Measurements from ENCODE around the gene SLC8A1.

SLC8A1 gene

GRCh38 chr2:40228310-40228709 is 223.6 kb downstream of the SLC8A1 start:
- no peak overlapping the region for H3K27ac ChIP-seq
- TF ChIP-seq CTCF (conservative IDR thresholded peaks at IDR 0.05; ENCODE audit: low read depth) = no peak
- ChIA-PET POLR2A (ENCODE audit: low non-redundant PET) (no interaction called here), CTCF (interaction anchor here (0.7 kb wide), 1 partner anchor 128 kb away, joined by 4 read pairs; no protein-coding TSS in a partner anchor)
- DNase-seq (ENCODE audit: low spot score) = no peak

GRCh38 chr2:40227210-40227609 is 224.7 kb downstream of the SLC8A1 start:
- no peak for TF ChIP-seq CTCF (conservative IDR thresholded peaks at IDR 0.05; ENCODE audit: low read depth)
- ChIA-PET POLR2A (ENCODE audit: low non-redundant PET) (no interaction called here), CTCF (no interaction called here)
- DNase-seq (ENCODE audit: low spot score) = no peak
- H3K27ac ChIP-seq = no peak overlapping the region

DNA sequence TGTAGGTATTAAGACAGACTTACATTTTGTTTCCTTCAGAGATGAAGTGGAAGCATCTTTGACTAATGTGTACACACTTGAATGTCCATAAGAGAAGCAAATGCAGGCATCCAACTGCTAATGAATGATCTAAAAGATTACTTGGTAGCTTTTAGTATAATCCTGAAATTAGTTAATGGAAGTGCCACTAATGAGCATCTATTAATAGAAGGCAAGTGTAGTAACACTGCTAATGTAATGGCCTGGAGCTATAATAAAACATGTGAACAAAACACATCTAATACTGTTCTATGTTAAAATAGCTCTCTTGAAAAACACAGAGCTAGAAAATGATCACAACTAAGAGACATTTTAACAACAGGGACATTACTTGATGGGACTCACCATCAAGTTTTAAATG is 225.3 kb downstream of the SLC8A1 start:
- no peak for DNase-seq (ENCODE audit: low spot score)
- ChIA-PET CTCF (no interaction called here), POLR2A (ENCODE audit: low non-redundant PET) (no interaction called here)
- no peak overlapping the region for H3K27ac ChIP-seq
- no peak for TF ChIP-seq CTCF (conservative IDR thresholded peaks at IDR 0.05; ENCODE audit: low read depth)

DNA sequence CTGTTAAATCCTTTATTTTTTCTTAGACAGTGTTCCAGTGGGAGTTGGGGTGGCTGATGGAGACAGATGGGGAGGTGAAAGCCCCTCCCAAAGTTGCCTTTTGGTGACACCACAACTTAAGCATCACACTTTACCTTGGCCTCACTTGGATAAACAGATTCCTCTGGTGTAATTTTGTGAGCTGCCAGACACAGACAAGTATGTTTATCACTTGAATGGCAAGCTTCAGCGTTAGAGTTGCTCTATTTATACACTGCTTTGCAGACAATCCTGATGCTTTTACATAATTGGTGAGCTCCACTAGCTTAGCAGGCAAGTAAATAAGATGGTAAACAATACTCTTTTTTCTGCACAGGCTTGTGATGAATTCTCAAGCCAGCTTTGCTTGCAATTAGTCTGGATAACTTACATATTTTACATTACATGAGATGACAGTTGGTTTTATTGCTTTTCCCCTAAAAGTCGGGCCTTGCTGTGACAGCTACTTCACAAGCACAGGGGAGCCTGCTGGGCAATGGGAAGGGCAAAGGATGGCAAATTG is 226.2 kb downstream of the SLC8A1 start:
- POLR2A ChIA-PET (ENCODE audit: low non-redundant PET) = no interaction called here
- CTCF ChIA-PET = interaction anchor here (0.6 kb wide), 2 partner anchors 19 to 943 kb away, joined by 3 to 5 read pairs; no protein-coding TSS in a partner anchor

DNA sequence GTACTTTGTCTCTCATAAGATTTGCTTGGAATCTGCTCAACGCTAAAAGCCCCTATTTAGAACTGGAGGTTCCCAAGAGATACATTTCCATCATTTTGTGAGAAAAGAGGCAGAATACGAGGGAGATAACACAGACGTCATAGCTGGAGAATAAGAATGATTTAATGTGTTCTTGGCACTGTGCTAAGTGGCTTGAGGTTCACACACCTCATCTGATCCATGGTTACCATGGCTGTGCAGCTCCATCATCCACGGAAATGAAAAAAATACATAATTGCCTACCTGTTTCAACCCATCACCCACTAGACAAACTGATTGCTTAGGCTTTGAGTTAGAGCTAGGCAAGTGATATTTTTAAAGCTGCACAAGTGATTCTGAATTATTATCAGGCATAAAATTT is 227.6 kb downstream of the SLC8A1 start:
- DNase-seq (ENCODE audit: low spot score) = no peak
- CTCF ChIA-PET = interaction anchor here (0.6 to 0.7 kb wide), 2 partner anchors 234 to 773 kb away, joined by 3 read pairs; no protein-coding TSS in a partner anchor

More for the DNA sequence above, 226.2 kb downstream of the SLC8A1 start:
- H3K27ac ChIP-seq = no peak overlapping the region
- DNase-seq (ENCODE audit: low spot score) = no peak
- no peak for TF ChIP-seq CTCF (conservative IDR thresholded peaks at IDR 0.05; ENCODE audit: low read depth)

DNA sequence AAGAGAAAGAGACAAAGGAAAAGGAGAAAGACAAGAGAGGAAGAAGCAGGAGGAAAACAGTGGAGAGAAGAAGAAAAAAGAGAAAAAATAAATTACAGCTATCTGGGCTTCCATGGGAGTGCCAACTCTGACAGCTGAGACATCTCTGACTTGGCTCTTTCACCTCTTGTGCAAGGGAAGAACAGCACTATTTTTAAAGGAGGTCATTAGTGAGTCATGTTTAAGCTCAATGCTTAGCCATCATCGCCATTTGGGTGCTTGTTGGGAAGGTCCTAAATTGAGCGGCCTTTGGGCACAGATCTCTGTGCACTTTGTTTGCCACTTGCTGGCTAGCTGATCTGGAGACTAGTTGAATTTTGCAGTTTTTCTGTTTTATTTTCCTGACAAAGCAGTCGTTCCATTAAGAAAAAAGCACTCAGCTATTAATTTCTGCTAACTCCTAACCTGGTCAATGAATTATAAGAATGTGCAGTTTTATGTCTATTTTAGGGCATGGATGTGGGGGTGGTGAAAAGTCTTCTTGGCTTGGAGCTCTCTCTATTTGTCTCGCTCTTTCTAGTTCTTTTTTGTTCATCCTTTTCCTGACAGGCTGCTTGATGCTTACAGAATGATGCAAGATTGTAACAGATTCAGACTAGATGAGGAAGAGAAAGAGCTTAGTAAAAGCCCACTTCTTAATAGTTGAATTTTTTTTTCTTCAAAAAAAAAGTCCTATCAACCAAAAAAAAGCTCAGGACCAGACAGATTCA is 231.5 kb downstream of the SLC8A1 start:
- DNase-seq (ENCODE audit: low spot score) = peak; percentile 11
- CTCF ChIA-PET = interaction anchor here (0.6 kb wide), 1 partner anchor 24 kb away, joined by 3 read pairs; no protein-coding TSS in a partner anchor
- POLR2A ChIA-PET (ENCODE audit: low non-redundant PET) = no interaction called here
- H3K27ac ChIP-seq = no peak overlapping the region
- no peak for TF ChIP-seq CTCF (conservative IDR thresholded peaks at IDR 0.05; ENCODE audit: low read depth)

More for the DNA sequence above, 227.6 kb downstream of the SLC8A1 start:
- TF ChIP-seq CTCF (conservative IDR thresholded peaks at IDR 0.05; ENCODE audit: low read depth) = no peak
- no peak overlapping the region for H3K27ac ChIP-seq
- POLR2A ChIA-PET (ENCODE audit: low non-redundant PET) = no interaction called here
